Aorta (tissue), 5 donors: Measurements from ENCODE around the gene C20orf202. TPM values are rescaled to one million over a fixed set of nuclear protein-coding genes. Genes with fewer than 3 reads are reported as not detected.

Experiments used
- ATAC-seq: fragments of 200-7000 bp; cut with Tn5 transposase; one replicate; pipeline ENCODE4 v1.9.1; 2022; ENCODE audit warnings: moderate library complexity; ENCODE audit not compliant: low FRiP score
- DNase-seq, 2 donors: peaks; one replicate each; pipeline ENCODE4 v3.0.0-alpha.2; 2020
- H3K27ac ChIP-seq, 2 donors: one replicate each; pipeline ENCODE4 v1.5.1; 2013; ENCODE audit warnings: low read length in 2 of 2, mild to moderate bottlenecking in 2 of 2, moderate library complexity in 2 of 2, control low read depth in 1 of 2, inconsistent platforms in 1 of 2, low read depth in 1 of 2
- H3K27me3 ChIP-seq, 2 donors: one replicate each; pipeline ENCODE4 v1.6.1; 2013; ENCODE audit warnings: control low read depth in 1 of 2, low read length in 1 of 2, mild to moderate bottlenecking in 1 of 2, moderate library complexity in 1 of 2; ENCODE audit not compliant: insufficient read depth in 2 of 2, control insufficient read depth in 1 of 2
- H3K36me3 ChIP-seq, 2 donors: one replicate each; pipeline ENCODE4 v1.6.1; 2013; ENCODE audit warnings: control low read depth in 1 of 2, low read length in 1 of 2, mild to moderate bottlenecking in 1 of 2; ENCODE audit not compliant: insufficient read depth in 2 of 2, control insufficient read depth in 1 of 2
- H3K4me1 ChIP-seq, 2 donors: one replicate each; pipeline ENCODE4 v1.6.1; 2013; ENCODE audit warnings: low read length in 2 of 2, control low read depth in 1 of 2, mild to moderate bottlenecking in 1 of 2, moderate library complexity in 1 of 2; ENCODE audit not compliant: insufficient read depth in 2 of 2, control insufficient read depth in 1 of 2
- H3K4me3 ChIP-seq, 2 donors: one replicate each; pipeline ENCODE4 v1.5.1; 2013; ENCODE audit warnings: low read length in 2 of 2, control low read depth in 1 of 2, mild to moderate bottlenecking in 1 of 2
- H3K9me3 ChIP-seq: one replicate; pipeline ENCODE4 v1.6.1; 2013; ENCODE audit warnings: mild to moderate bottlenecking, low read length; ENCODE audit not compliant: control insufficient read depth
- WGBS, 2 donors: extraction: QIAGEN DNeasy Blood & Tissue Kit; methylation state at CpG; one replicate each; pipeline ENCODE4 v1.1.7; 2013; 5-methylcytosine and 5-hydroxymethylcytosine counted together
- intact Hi-C, 2 donors: fragments of 100-400 bp; cut with DNase I; formaldehyde crosslinking; loops; one replicate each; pipeline versions ENCODE4 v1.14.2 to v1.15.0; 2022
- polyA plus RNA-seq, 2 donors: library from polyadenylated mRNA; stranded (reverse); fragments of 200-250 nt; gene quantifications; one replicate each; pipeline ENCODE4 v1.2.3, GENCODE V29; 2013
- total RNA-seq, 2 donors: library from RNA; stranded (reverse); fragmentation: NEBNext Ultra II Directional; extraction: Animal tissue kit (Norgen Biotek cat#: 25700); gene quantifications; one replicate each; pipeline ENCODE4 v1.2.1, GENCODE V29; 2021
- donor health status: healthy with polysubstance abuse.
- donor health status: Bipolar disorder and iron deficiency.
- donor health status: DM: no; HTN: no; CAD: no.
- donor health status: DM: no; HTN: no; CAD: no.
- donor health status: DM: yes; HTN: yes; CAD: no.

C20orf202 gene
- total and polyA plus RNA-seq, 4 donors: 0.26 to 0.88 (median 0.54) TPM; not detected in 1

DNA sequence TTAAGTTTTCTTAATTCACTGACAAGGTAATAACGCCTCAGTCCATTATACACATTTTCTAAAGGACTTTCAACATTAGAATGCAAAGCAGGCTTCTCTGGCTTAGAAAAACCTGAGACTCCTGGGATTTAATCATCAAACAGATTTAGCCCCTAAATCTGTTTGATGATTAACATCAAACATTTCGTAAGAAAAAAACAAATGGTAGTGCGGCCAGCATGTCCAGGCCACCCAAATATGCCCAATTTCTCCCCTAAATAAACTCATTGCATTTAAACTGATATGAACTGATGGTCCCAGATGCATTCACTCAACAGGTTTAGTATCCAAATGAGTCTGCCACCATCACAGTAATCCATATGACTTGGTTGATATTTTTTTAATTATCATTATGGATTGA lies 24.6 kb upstream of the C20orf202 start:
- Histone ChIP-seq H3K4me1 (no peaks in the 10 kb centered on the region), H3K36me3 (no peaks in the 10 kb centered on the region), H3K27ac (no peak overlapping the region), H3K9me3 (no peaks in the 10 kb centered on the region), H3K4me3 (no peak overlapping the region), H3K27me3 (no peaks in the 10 kb centered on the region)
- intact Hi-C loops: no loop called here
- no peak for ATAC-seq
- 91 to 93% methylated on average over 3 of the region's 3 CpGs for WGBS, 2 donors
- DNase-seq: no peak

- no peaks in the 10 kb centered on the region for H3K9me3 ChIP-seq
- no peak overlapping the region for H3K27ac ChIP-seq
- intact Hi-C loops: no loop called here
- H3K4me3 ChIP-seq: no peak overlapping the region
- H3K36me3 ChIP-seq: no peaks in the 10 kb centered on the region
- DNase-seq: no peak
- ATAC-seq: no peak
- no peaks in the 10 kb centered on the region for H3K27me3 ChIP-seq
- H3K4me1 ChIP-seq: no peaks in the 10 kb centered on the region
- WGBS, 2 donors: 94 to 95% methylated on average over 27 of the region's 27 CpGs
These were observed 22.3 kb upstream of the C20orf202 start for GRCh38 chr20:1180949-1181348.

GRCh38 chr20:1182106-1182505 lies 21.1 kb upstream of the C20orf202 start:
- intact Hi-C loops: no loop called here
- no peak for DNase-seq

GRCh38 chr20:1183153-1183552 lies 20.1 kb upstream of the C20orf202 start:
- ATAC-seq (no peak), DNase-seq (no peak)
- no peaks in the 10 kb centered on the region for H3K9me3 ChIP-seq
- H3K4me1 ChIP-seq: no peaks in the 10 kb centered on the region
- intact Hi-C loops: no loop called here
- H3K4me3 ChIP-seq: no peak overlapping the region
- no peak overlapping the region for H3K27ac ChIP-seq
- H3K36me3 ChIP-seq: no peaks in the 10 kb centered on the region
- H3K27me3 ChIP-seq: no peaks in the 10 kb centered on the region
- WGBS, 2 donors: 68 to 72% methylated on average over 6 of the region's 6 CpGs

More at GRCh38 chr20:1182106-1182505, 21.1 kb upstream of the C20orf202 start:
- no peaks in the 10 kb centered on the region for H3K4me1 ChIP-seq
- no peaks in the 10 kb centered on the region for H3K9me3 ChIP-seq
- H3K27ac ChIP-seq: no peak overlapping the region
- H3K4me3 ChIP-seq: no peak overlapping the region
- WGBS, 2 donors: 35 to 43% methylated on average over 4 of the region's 4 CpGs
- ATAC-seq: no peak
- H3K27me3 ChIP-seq: no peaks in the 10 kb centered on the region
- no peaks in the 10 kb centered on the region for H3K36me3 ChIP-seq

DNA sequence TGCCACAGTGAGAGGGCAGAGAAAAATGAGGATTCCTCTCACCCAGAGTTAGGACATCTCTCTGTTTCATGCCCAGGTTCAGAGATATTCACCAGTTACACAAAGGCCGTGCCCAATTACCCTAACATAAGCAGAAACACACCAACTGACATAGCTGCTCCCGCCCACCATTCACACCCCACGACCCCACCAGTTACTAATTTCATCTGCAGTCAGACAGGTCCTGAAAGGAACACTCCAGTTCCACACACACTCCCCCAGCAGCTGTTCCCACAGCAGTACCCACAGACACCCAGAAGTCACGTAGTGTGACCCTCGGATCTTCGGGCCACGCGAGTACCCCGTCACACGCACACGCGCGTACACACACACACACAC lies 19.0 kb upstream of the C20orf202 start:
- Histone ChIP-seq H3K27me3 (no peaks in the 10 kb centered on the region), H3K27ac (no peak overlapping the region), H3K36me3 (no peaks in the 10 kb centered on the region), H3K4me3 (no peak overlapping the region), H3K9me3 (no peaks in the 10 kb centered on the region), H3K4me1 (no peaks in the 10 kb centered on the region)
- ATAC-seq (no peak), DNase-seq (no peak)
- 27 to 29% methylated on average over 13 of the region's 13 CpGs for WGBS, 2 donors
- intact Hi-C loops: no loop called here

DNA sequence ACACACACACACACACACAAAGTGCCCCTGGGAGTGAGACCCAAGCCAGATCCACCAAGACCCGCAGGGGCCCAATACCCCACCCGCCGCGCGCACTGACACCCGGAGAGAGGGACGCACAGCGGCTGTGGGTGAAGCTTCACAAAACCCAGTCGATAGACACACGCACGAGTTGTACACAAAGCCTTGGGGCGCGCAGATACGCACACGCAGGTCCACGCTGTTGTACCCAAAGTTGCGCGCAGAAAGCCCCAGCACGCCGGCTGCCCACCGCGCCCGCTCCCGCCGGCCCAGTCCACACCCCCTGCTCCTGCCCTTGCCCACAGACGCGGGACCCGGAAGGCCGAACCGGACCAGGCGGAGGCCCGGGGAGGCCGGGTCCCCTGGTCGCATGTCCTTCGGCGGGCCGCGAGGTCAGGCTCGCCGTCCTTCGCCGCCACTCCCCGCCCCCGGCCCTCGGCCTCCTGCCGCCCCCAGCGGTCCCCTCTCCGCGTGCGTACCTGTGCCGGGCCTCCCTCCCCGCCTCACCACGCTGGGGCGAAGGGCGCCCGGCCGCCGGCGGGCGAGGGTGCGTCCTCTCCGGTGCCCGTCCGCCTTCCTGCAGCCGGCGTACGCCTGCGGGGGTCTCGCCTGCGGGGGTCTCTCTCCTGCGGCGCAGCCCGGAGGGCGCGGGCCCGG lies 18.5 kb upstream of the C20orf202 start, which contains the start of gene TMEM74B:
Gene TMEM74B, minus strand, starts transcription at position 344 of the 678 bp plus-strand sequence. CDS start 1,180 bp downstream, outside the sequence.
- Histone ChIP-seq H3K9me3 (no peaks in the 10 kb centered on the region), H3K36me3 (no peaks in the 10 kb centered on the region), H3K4me1 (no peaks in the 10 kb centered on the region), H3K27ac (no peak within 1 kb of the TSS), H3K27me3 (no peaks in the 10 kb centered on the region), H3K4me3 (peak within 1 kb of the TSS in 1 of 2 donors; percentile 0)
- WGBS, 2 donors: 2% methylated on average over 60 to 76 of the region's 76 CpGs
- ATAC-seq (no peak), DNase-seq (no peak)
- intact Hi-C loops: no loop called here

DNA sequence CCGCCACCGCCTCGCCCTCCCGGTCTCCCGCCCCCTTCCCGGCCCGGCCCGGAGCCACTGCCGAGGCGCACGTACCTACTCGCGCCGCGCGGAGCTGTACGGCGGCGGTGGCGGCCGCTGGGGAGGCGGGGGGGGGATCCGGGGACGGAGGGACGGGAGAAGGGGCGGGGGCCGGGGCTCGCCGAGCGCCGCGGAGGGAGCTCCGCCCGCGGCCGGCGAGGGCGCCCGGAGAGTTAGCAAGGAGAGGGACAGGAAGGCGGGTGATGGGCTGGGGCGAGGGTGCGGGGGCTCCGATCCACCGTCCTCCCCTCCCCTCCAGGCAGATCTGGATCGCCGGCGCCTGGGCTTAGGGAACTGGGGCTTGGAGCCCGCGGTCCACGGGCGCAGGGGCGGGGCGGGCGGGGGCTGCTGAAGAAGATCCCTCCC lies 17.9 kb upstream of the C20orf202 start:
- no peaks in the 10 kb centered on the region for H3K4me1 ChIP-seq
- no peak for ATAC-seq
- H3K36me3 ChIP-seq: no peaks in the 10 kb centered on the region
- DNase-seq: no peak
- H3K27me3 ChIP-seq: no peaks in the 10 kb centered on the region
- 0% methylated on average over 29 to 54 of the region's 54 CpGs for WGBS, 2 donors
- peak overlapping the region in 1 of 2 donors; percentile 0 for H3K4me3 ChIP-seq
- no peaks in the 10 kb centered on the region for H3K9me3 ChIP-seq
- H3K27ac ChIP-seq: no peak overlapping the region
- intact Hi-C loops: no loop called here

DNA sequence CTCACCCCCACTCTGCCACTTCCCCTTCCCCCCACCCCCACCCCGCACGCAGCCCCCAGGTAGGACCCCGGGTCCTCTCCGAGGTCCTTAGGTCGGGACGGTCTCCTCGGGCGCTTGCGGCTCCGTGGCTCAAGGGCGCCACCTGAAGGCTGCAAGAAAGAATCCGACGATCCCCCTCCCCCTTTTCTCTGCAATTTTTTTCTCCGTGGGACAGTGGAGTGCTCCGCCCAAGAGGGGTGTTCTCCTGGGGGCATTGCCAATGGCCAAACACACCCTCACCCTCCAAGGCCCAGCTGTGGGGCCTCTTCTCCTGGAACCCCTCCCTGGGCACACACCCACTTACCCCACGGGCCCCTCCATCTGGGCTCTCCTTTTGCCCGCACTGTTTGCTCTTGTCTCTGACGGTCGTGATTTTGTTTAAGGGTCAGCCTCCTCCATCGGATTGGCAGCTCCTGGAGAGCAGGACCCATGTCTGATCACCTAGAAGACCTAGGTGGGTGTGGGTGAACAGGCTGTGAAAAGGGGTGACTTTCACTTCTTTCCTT lies 17.4 kb upstream of the C20orf202 start:
- no peaks in the 10 kb centered on the region for H3K27me3 ChIP-seq
- intact Hi-C loops: no loop called here
- H3K27ac ChIP-seq: no peak overlapping the region
- H3K36me3 ChIP-seq: no peaks in the 10 kb centered on the region
- H3K9me3 ChIP-seq: no peaks in the 10 kb centered on the region
- H3K4me1 ChIP-seq: no peaks in the 10 kb centered on the region
- DNase-seq (no peak), ATAC-seq (no peak)
- H3K4me3 ChIP-seq: no peak overlapping the region
- WGBS, 2 donors: 13 to 15% methylated on average over 16 to 20 of the region's 20 CpGs

DNA sequence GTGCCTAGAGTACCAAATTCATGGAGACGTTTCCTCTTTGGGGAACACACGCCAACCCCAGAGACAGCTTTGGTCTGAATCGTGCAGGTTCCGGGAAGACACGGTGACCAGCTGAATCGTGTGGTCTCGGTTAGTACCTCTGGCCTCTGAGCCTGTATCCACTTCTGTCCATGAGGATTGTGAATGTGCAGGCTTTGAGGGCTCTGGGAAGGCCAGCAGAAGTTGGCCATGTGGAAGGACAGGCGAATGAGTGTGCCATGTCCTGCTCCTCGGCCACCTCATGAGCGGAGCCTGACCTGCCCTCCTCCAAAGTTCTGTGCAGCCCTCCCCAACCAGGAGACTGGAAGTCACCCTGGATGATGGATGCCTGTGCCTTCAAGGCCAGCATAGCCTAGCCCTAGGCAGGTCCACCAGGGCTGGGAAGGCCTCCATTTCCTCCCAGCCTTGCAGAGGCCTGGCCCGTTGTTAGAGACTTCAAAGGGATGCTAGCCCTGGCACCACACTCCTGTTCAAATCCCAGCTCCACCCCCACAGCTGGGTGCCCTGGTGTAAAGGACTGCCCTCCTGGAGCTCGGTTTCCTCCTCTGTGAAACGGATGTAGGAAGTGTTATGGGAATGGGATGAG lies 16.8 kb upstream of the C20orf202 start:
- Histone ChIP-seq H3K27ac (no peak overlapping the region), H3K9me3 (no peaks in the 10 kb centered on the region), H3K27me3 (no peaks in the 10 kb centered on the region), H3K4me3 (no peak overlapping the region), H3K4me1 (no peaks in the 10 kb centered on the region), H3K36me3 (no peaks in the 10 kb centered on the region)
- ATAC-seq (peak; percentile 42), DNase-seq (no peak)
- intact Hi-C loops: no loop called here
- WGBS, 2 donors: 71 to 74% methylated on average over 13 of the region's 13 CpGs
